Panc1 (cell line): ENCODE results near the gene ANKMY1. TPM values are rescaled to one million over a fixed set of nuclear protein-coding genes. Genes with fewer than 3 reads are reported as not detected.

ENCODE experiments used
- ATAC-seq: fragments of 200-7000 bp; cut with Tn5 transposase; 2 replicates; pipeline ENCODE4 v1.9.1; 2020; ENCODE audit warnings: mild to moderate bottlenecking, moderate library complexity
- BruUV-seq: library from RNA; stranded (reverse); fragments of 400-500 nt; replicated peaks from 2 replicates; lab custom pipeline; 2021; lab: Mats Ljungman, UMichigan
- CTCF ChIA-PET: fragments of 300-600 bp; sonication (Branson Sonifier 250); formaldehyde crosslinking; loops from one replicate; lab custom pipeline; 2022; ENCODE audit warnings: antibody characterized with exemption; lab: Charles Lee
- POLR2A ChIA-PET: fragments of 300-600 bp; sonication (Branson Sonifier 250); formaldehyde crosslinking; loops from one replicate; lab custom pipeline; 2022; ENCODE audit warnings: antibody characterized with exemption; lab: Charles Lee
- DNase-seq: peaks from one replicate; pipeline ENCODE4 v3.0.0-alpha.2; 2010; ENCODE audit warnings: low read depth, low spot score
- H3K27ac ChIP-seq: 2 replicates; pipeline ENCODE4 v1.5.1; 2011; ENCODE audit warnings: mild to moderate bottlenecking, low read length, inconsistent platforms
- H3K27me3 ChIP-seq: fragments of 200-500 bp; sonication (Bioruptor generic); 2 replicates; pipeline ENCODE4 v1.6.0; 2014; ENCODE audit warnings: low read length, inconsistent platforms; ENCODE audit not compliant: control insufficient read depth, insufficient read depth
- H3K36me3 ChIP-seq: fragments of 200-500 bp; sonication (Bioruptor generic); 2 replicates; pipeline ENCODE4 v1.5.1; 2014; ENCODE audit warnings: inconsistent platforms, mild to moderate bottlenecking, low read length, moderate library complexity; ENCODE audit not compliant: control insufficient read depth, insufficient read depth
- H3K4me1 ChIP-seq: 2 replicates; pipeline ENCODE4 v1.5.1; 2011; ENCODE audit warnings: inconsistent platforms, mild to moderate bottlenecking, low read length, moderate library complexity; ENCODE audit not compliant: control insufficient read depth, insufficient read depth
- H3K4me3 ChIP-seq, 2 experiments: 2 replicates each; pipeline ENCODE4 v1.5.1; 2011 to 2012; ENCODE audit warnings: low read depth in 2 of 2, low read length in 2 of 2, mild to moderate bottlenecking in 2 of 2, inconsistent platforms in 1 of 2, moderate library complexity in 1 of 2
- H3K9me3 ChIP-seq: fragments of 200-500 bp; sonication (Bioruptor generic); 2 replicates; pipeline ENCODE4 v1.5.1; 2014; ENCODE audit warnings: low read depth, mild to moderate bottlenecking, inconsistent platforms, low read length, moderate library complexity; ENCODE audit not compliant: control insufficient read depth, insufficient read depth
- POLR2AphosphoS5 ChIP-seq: IDR thresholded peaks from 2 replicates; pipeline ENCODE4 v1.6.1; 2012; ENCODE audit warnings: mild to moderate bottlenecking, low read depth, low read length, moderate library complexity
- REST ChIP-seq, 2 experiments: IDR thresholded peaks; 2 replicates each; pipeline ENCODE4 v1.6.1; 2011 to 2012; ENCODE audit warnings: low read depth in 2 of 2, control low read depth in 1 of 2, low read length in 1 of 2, mild to moderate bottlenecking in 1 of 2, moderate library complexity in 1 of 2; ENCODE audit not compliant: insufficient read depth in 1 of 2
- SIN3A ChIP-seq: IDR thresholded peaks from 2 replicates; pipeline ENCODE4 v1.6.1; 2012; ENCODE audit warnings: low read depth, mild to moderate bottlenecking, low read length, moderate library complexity, borderline replicate concordance; ENCODE audit not compliant: insufficient read depth
- TCF7L2 ChIP-seq: IDR thresholded peaks from 2 replicates; pipeline ENCODE4 v1.6.1; 2011; ENCODE audit warnings: mild to moderate bottlenecking, low read depth, low read length, inconsistent platforms
- in situ Hi-C: cut with HindIII; loops from 2 replicates; pipeline ENCODE4 v1.10.0; 2016; ENCODE audit warnings: low sequenced_read_pairs, low pct_unique_long_range_greater_than_20kb
- intact Hi-C: fragments of 100-400 bp; cut with micrococcal nuclease; formaldehyde crosslinking; loops from one replicate; pipeline ENCODE4 v1.10.0; 2022; ENCODE audit not compliant: unreplicated experiment
- total RNA-seq: library from RNA; stranded (reverse); gene quantifications from one replicate; pipeline ENCODE4 v1.2.1, GENCODE V29; 2021; ENCODE audit not compliant: unreplicated experiment
- TF ChIP-seq, protein P1 (sequence below): fragments of 450-650 bp; IDR thresholded peaks from 2 replicates; pipeline ENCODE4 v1.5.1; 2017; ENCODE audit warnings: mild to moderate bottlenecking

Gene ANKMY1
- total RNA-seq, 1 experiment from 2014 or later = 19.5 TPM

GRCh38 chr2:240462073-240462706 lies 95.6 kb downstream of the ANKMY1 start:
- Histone ChIP-seq H3K27me3 (no peaks in the 10 kb centered on the region), H3K4me1 (peaks cover 24% of the 10 kb centered on the region), H3K36me3 (no peaks in the 10 kb centered on the region; the same call in 1 of the 2 replicates), H3K4me3 (no peak overlapping the region), H3K9me3 (no peaks in the 10 kb centered on the region), H3K27ac (no peak overlapping the region)
- intact Hi-C loops (no loop called here), in situ Hi-C loops (no loop called here)
- CTCF ChIA-PET = no interaction called here
- no TSS peak for BruUV-seq
- DNase-seq (no peak), ATAC-seq (no peak)
- TF ChIP-seq TCF7L2 (no peak), REST (IDR thresholded peaks at IDR 0.05; ENCODE audit: insufficient read depth in 1 of 2, low read depth in 2 of 2, low read length in 1 of 2) (no peak), SIN3A (no peak), POLR2AphosphoS5 (no peak)
- TF ChIP-seq, protein P1, sequence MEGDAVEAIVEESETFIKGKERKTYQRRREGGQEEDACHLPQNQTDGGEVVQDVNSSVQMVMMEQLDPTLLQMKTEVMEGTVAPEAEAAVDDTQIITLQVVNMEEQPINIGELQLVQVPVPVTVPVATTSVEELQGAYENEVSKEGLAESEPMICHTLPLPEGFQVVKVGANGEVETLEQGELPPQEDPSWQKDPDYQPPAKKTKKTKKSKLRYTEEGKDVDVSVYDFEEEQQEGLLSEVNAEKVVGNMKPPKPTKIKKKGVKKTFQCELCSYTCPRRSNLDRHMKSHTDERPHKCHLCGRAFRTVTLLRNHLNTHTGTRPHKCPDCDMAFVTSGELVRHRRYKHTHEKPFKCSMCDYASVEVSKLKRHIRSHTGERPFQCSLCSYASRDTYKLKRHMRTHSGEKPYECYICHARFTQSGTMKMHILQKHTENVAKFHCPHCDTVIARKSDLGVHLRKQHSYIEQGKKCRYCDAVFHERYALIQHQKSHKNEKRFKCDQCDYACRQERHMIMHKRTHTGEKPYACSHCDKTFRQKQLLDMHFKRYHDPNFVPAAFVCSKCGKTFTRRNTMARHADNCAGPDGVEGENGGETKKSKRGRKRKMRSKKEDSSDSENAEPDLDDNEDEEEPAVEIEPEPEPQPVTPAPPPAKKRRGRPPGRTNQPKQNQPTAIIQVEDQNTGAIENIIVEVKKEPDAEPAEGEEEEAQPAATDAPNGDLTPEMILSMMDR = no peak
- POLR2A ChIA-PET = no interaction called here

DNA sequence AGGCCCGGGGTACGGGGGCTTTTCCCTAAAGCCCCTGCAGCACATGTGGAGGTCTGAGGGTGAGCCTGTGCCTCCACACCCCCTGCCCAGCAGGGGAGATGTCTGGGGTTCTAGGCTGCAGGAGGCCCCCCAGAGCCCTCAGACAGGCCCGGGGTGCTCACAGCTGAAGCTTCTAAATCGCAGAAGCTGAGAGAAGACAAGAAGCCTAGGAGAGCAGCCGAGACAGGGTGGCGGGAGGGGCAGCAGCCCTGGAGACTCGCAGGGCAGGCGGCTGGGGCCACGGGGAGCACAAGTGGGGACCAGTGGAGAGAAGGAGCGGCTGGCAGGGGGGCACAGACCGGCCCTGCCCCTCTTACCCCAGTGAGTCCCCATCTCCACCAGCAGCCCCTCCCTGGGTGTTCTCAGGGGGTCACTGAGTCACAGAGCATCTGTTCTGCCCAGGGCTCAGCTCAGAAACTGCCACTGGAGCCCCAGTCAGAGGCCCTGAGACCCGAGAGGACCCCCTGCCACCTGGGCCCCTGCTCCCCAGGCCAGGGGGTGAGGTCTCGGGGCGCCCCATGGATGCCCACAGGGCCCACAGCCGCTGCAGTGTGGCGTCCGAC lies 96.2 kb downstream of the ANKMY1 start:
- ATAC-seq (no peak), DNase-seq (no peak)
- Histone ChIP-seq H3K9me3 (no peaks in the 10 kb centered on the region), H3K36me3 (no peaks in the 10 kb centered on the region; the same call in 1 of the 2 replicates), H3K27me3 (no peaks in the 10 kb centered on the region), H3K4me1 (peaks cover 27% of the 10 kb centered on the region), H3K27ac (no peak overlapping the region), H3K4me3 (no peak overlapping the region)
- ChIA-PET POLR2A (no interaction called here), CTCF (no interaction called here)
- intact Hi-C loops = no loop called here
- in situ Hi-C loops = no loop called here
- TF ChIP-seq, protein P1 = no peak
- TF ChIP-seq REST (IDR thresholded peaks at IDR 0.05; ENCODE audit: insufficient read depth in 1 of 2, low read depth in 2 of 2, low read length in 1 of 2) (no peak), TCF7L2 (no peak)
- no TSS peak for BruUV-seq
